H1 (cell line): Measurements from ENCODE around the gene EPX. TPM values are rescaled to one million over a fixed set of nuclear protein-coding genes. Genes with fewer than 3 reads are reported as not detected.

Experiments used
- CTCF ChIA-PET: fragments of 300-600 bp; sonication (Branson Sonifier 250); formaldehyde crosslinking; loops from one replicate; lab custom pipeline; 2021; ENCODE audit not compliant: partially characterized antibody; lab: Charles Lee
- POLR2A ChIA-PET: fragments of 300-600 bp; sonication (Branson Sonifier 250); formaldehyde crosslinking; loops from one replicate; lab custom pipeline; 2021; ENCODE audit warnings: inconsistent platforms; ENCODE audit not compliant: partially characterized antibody; lab: Charles Lee
- DNase-seq, 2 experiments: peaks; one replicate each; pipeline versions ENCODE4 v3.0.0 to v3.0.0-alpha.2; 2010 to 2022; ENCODE audit warnings: low spot score in 2 of 2, low read depth in 1 of 2, mixed read lengths in 1 of 2
- FAIRE-seq: peaks from 2 replicates; lab custom pipeline; 2011; peaks lifted over from hg19 to GRCh38; lab: Jason Lieb, UNC
- H2AFZ ChIP-seq: 2 replicates; pipeline ENCODE4 v1.8.1; 2012; ENCODE audit warnings: low read length, inconsistent platforms
- H2AK5ac ChIP-seq: 2 replicates; pipeline ENCODE4 v1.6.1; 2013; ENCODE audit warnings: low read depth, low read length
- H2BK120ac ChIP-seq: replicated peaks from 2 replicates; pipeline ENCODE3; 2013; ENCODE audit warnings: low read depth, low read length, inconsistent platforms
- H2BK12ac ChIP-seq: 2 replicates; pipeline ENCODE4 v1.6.1; 2013; ENCODE audit warnings: low read depth, low read length
- H2BK15ac ChIP-seq: 2 replicates; pipeline ENCODE4 v1.6.1; 2013; ENCODE audit warnings: low read length
- H2BK20ac ChIP-seq: 2 replicates; pipeline ENCODE4 v1.6.1; 2013; ENCODE audit warnings: low read length
- H2BK5ac ChIP-seq: 2 replicates; pipeline ENCODE4 v1.6.1; 2013; ENCODE audit warnings: low read depth, low read length
- H3K14ac ChIP-seq: 2 replicates; pipeline ENCODE4 v1.6.1; 2013; ENCODE audit warnings: inconsistent platforms; ENCODE audit not compliant: insufficient read length
- H3K18ac ChIP-seq: 2 replicates; pipeline ENCODE4 v1.6.1; 2013; ENCODE audit warnings: low read length; ENCODE audit errors: extremely low read depth
- H3K23ac ChIP-seq: 2 replicates; pipeline ENCODE4 v1.6.1; 2013; ENCODE audit warnings: inconsistent platforms; ENCODE audit not compliant: insufficient read length
- H3K23me2 ChIP-seq: 2 replicates; pipeline ENCODE4 v1.6.1; 2013; ENCODE audit warnings: low read depth, low read length
- H3K27ac ChIP-seq: 2 replicates; pipeline ENCODE4 v1.6.1; 2011; ENCODE audit warnings: low read depth, low read length, inconsistent platforms
- H3K27me3 ChIP-seq, 4 experiments: replicated peaks in 1 of 4; 1 replicate in 1 of 4; 2 replicates in 3 of 4; pipeline versions ENCODE4 v1.6.1 to v1.8.1; 2011 to 2013; ENCODE audit warnings: low read length in 3 of 4, mild to moderate bottlenecking in 3 of 4, inconsistent platforms in 2 of 4, mixed read lengths in 2 of 4, moderate library complexity in 1 of 4; ENCODE audit not compliant: control insufficient read depth in 3 of 4, insufficient read depth in 3 of 4; ENCODE audit errors: extremely low read depth in 1 of 4
- H3K36me3 ChIP-seq, 4 experiments: 2 replicates each; pipeline versions ENCODE4 v1.6.1 to v1.8.1; 2011 to 2013; ENCODE audit warnings: mild to moderate bottlenecking in 4 of 4, low read length in 3 of 4, moderate library complexity in 2 of 4, control low read depth in 1 of 4, inconsistent platforms in 1 of 4; ENCODE audit not compliant: insufficient read depth in 4 of 4, control insufficient read depth in 2 of 4
- H3K4ac ChIP-seq: replicated peaks from 2 replicates; pipeline ENCODE3; 2013; ENCODE audit warnings: low read length, low read depth, mixed read lengths, inconsistent platforms; ENCODE audit not compliant: insufficient read length
- H3K4me1 ChIP-seq, 4 experiments: replicated peaks in 1 of 4; 1 replicate in 1 of 4; 2 replicates in 3 of 4; pipeline versions ENCODE4 v1.6.1 to v1.8.1; 2011 to 2013; ENCODE audit warnings: low read length in 3 of 4, inconsistent platforms in 2 of 4, mixed read lengths in 1 of 4; ENCODE audit not compliant: insufficient read depth in 4 of 4, control insufficient read depth in 3 of 4
- H3K4me2 ChIP-seq, 2 experiments: 2 replicates each; pipeline versions ENCODE4 v1.6.1 to v1.8.1; 2011 to 2013; ENCODE audit warnings: low read depth in 2 of 2, low read length in 2 of 2, control low read depth in 1 of 2, inconsistent platforms in 1 of 2, mild to moderate bottlenecking in 1 of 2; ENCODE audit not compliant: insufficient read depth in 1 of 2
- H3K4me3 ChIP-seq, 4 experiments: fragments of 200-600, 300-600 bp in 1 of 4; sonication (generic), shearing (Covaris generic), sonication (Bioruptor Twin) in 1 of 4; 2 replicates each; pipeline versions ENCODE4 v1.5.1 to v1.8.1; 2011 to 2016; ENCODE audit warnings: low read length in 4 of 4, low read depth in 3 of 4, control low read depth in 2 of 4, inconsistent platforms in 2 of 4, mild to moderate bottlenecking in 2 of 4, mixed read lengths in 1 of 4, moderate library complexity in 1 of 4; ENCODE audit not compliant: insufficient read depth in 2 of 4; ENCODE audit errors: extremely low read depth in 1 of 4
- H3K56ac ChIP-seq: replicated peaks from 2 replicates; pipeline ENCODE3; 2013; ENCODE audit warnings: low read depth, mild to moderate bottlenecking, mixed read lengths, low read length, inconsistent platforms; ENCODE audit not compliant: insufficient read length
- H3K79me1 ChIP-seq: 2 replicates; pipeline ENCODE4 v1.6.1; 2013; ENCODE audit warnings: low read depth, low read length, control low read depth
- H3K79me2 ChIP-seq, 2 experiments: 2 replicates each; pipeline versions ENCODE4 v1.6.1 to v1.8.1; 2012 to 2013; ENCODE audit warnings: low read length in 2 of 2, mild to moderate bottlenecking in 2 of 2, inconsistent platforms in 1 of 2; ENCODE audit not compliant: insufficient read depth in 2 of 2, control insufficient read depth in 1 of 2
- H3K9ac ChIP-seq, 4 experiments: replicated peaks in 1 of 4; 1 replicate in 1 of 4; 2 replicates in 3 of 4; pipeline versions ENCODE4 v1.6.1 to v1.8.1; 2011 to 2013; ENCODE audit warnings: low read depth in 3 of 4, low read length in 3 of 4, control low read depth in 2 of 4, mild to moderate bottlenecking in 2 of 4, moderate library complexity in 2 of 4, inconsistent platforms in 1 of 4; ENCODE audit errors: extremely low read depth in 1 of 4
- H3K9me3 ChIP-seq, 2 experiments: 2 replicates each; pipeline versions ENCODE4 v1.6.1 to v1.8.1; 2012 to 2013; ENCODE audit warnings: mild to moderate bottlenecking in 2 of 2, moderate library complexity in 2 of 2, control low read depth in 1 of 2, inconsistent platforms in 1 of 2, low read depth in 1 of 2, low read length in 1 of 2, mixed read lengths in 1 of 2; ENCODE audit not compliant: insufficient read depth in 2 of 2
- H4K20me1 ChIP-seq, 2 experiments: replicated peaks in 1 of 2; 2 replicates each; pipeline versions ENCODE3 to v1.8.1; 2011 to 2013; ENCODE audit warnings: inconsistent platforms in 2 of 2, low read length in 2 of 2, mild to moderate bottlenecking in 1 of 2; ENCODE audit not compliant: insufficient read depth in 2 of 2, control insufficient read depth in 1 of 2
- H4K5ac ChIP-seq: 2 replicates; pipeline ENCODE4 v1.6.1; 2013; ENCODE audit warnings: low read length, low read depth, mixed read lengths, inconsistent platforms; ENCODE audit not compliant: insufficient read length
- H4K8ac ChIP-seq: 2 replicates; pipeline ENCODE4 v1.8.0; 2013; ENCODE audit warnings: mild to moderate bottlenecking, moderate library complexity, low read length, inconsistent platforms; ENCODE audit not compliant: insufficient read depth; ENCODE audit errors: extremely low read depth
- H4K91ac ChIP-seq: replicated peaks from 2 replicates; pipeline ENCODE3; 2013; ENCODE audit warnings: low read length, mixed read lengths, inconsistent platforms; ENCODE audit not compliant: insufficient read length
- JUN ChIP-seq: IDR thresholded peaks from 2 replicates; pipeline ENCODE4 v1.6.1; 2011; ENCODE audit warnings: low read depth, mild to moderate bottlenecking, improper control_type of control experiment, low read length
- WGBS, 2 experiments: shearing (Covaris generic) in 1 of 2; methylation state at CpG; one replicate each; pipeline versions ENCODE4 v1.1.6 to v1.1.7; 2013 to 2015; ENCODE audit warnings: low lambda C conversion rate in 2 of 2, mixed read lengths in 2 of 2, inconsistent platforms in 1 of 2, low coverage in 1 of 2, missing lambda C conversion rate in 1 of 2; ENCODE audit not compliant: insufficient replicate concordance in 2 of 2, insufficient coverage in 1 of 2, insufficient read length in 1 of 2; ENCODE audit errors: extremely low coverage in 1 of 2, missing lambda C conversion rate in 1 of 2; 5-methylcytosine and 5-hydroxymethylcytosine counted together
- polyA plus RNA-seq, 7 experiments: library from polyadenylated mRNA; depleted of rRNA in 3 of 7; stranded (reverse) in 5 of 7; unstranded in 2 of 7; fragments of >200 nt in 5 of 7; fragments of 200-250 nt in 2 of 7; gene quantifications; 1 replicate in 5 of 7; 2 replicates in 1 of 7; 4 replicates in 1 of 7; pipeline versions ENCODE4 v1.2.1 to v1.2.3, GENCODE V29; 2011 to 2013; ENCODE audit warnings: missing spikeins in 2 of 7, mixed read lengths in 2 of 7
- total RNA-seq: library from RNA; stranded (reverse); fragmentation: NEBNext Ultra II Directional; extraction: Animal tissue kit (Norgen Biotek cat#: 25700); gene quantifications from 2 replicates; pipeline ENCODE4 v1.2.1, GENCODE V29; 2021

The EPX gene
- total and polyA plus RNA-seq, 2 of the 8 experiments (the other 6 are each of a cell fraction or from before 2014, with no cell fraction given), result not detected

DNA sequence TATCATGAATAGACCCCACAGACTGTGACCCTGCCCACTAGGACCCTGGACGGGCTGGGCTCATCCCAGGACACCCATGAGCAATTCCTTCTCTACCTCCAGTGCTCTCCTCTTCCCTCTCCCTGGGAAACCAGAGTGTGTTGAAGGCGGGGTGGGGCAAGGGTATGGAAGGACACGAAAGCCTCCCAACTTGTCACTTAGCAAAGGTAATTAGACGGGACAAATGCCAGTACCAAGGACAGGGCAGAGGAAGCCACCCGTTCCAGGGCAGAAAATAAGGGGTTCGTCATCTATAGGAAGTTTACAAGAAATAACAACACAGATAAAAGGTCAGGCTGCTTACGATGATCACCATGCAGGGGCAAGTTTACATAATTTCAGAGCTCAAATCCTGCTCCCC, 4.9 kb upstream of the EPX start:
- Histone ChIP-seq H3K56ac (no peak overlapping the region), H3K9me3 (no peaks in the 10 kb centered on the region)
- no peak for TF ChIP-seq JUN
- TF ChIP-seq, all 59 proteins: peak for 0
- no peak for DNase-seq
- H2BK5ac ChIP-seq, result no peak overlapping the region
- no peak overlapping the region for H2BK15ac ChIP-seq
- H4K5ac ChIP-seq, result no peak overlapping the region
- H3K4me1 ChIP-seq, result peaks cover 0 to 7% (median 2%) of the 10 kb centered on the region in 4 experiments; a peak in 4 of 7 replicates
- no peak overlapping the region for H2BK120ac ChIP-seq
- no peak overlapping the region for H2BK20ac ChIP-seq
- no peak overlapping the region for H4K8ac ChIP-seq
- H2BK12ac ChIP-seq, result no peak overlapping the region
- H2AFZ ChIP-seq, result no peak overlapping the region
- no peaks in the 10 kb centered on the region for H3K79me2 ChIP-seq
- ChIA-PET CTCF (interaction anchor here (1.0 kb wide), 1 partner anchor 13 kb away, joined by 5 read pairs; no protein-coding TSS in a partner anchor), POLR2A (interaction anchor here (1.3 kb wide), 1 partner anchor 12 kb away, joined by 3 read pairs; no protein-coding TSS in a partner anchor)
- FAIRE-seq, result no peak
- H3K27ac ChIP-seq, result no peak overlapping the region
- no peak overlapping the region for H3K4ac ChIP-seq
- H3K23me2 ChIP-seq, result no peaks in the 10 kb centered on the region; the same call in 1 of the 2 replicates
- H4K91ac ChIP-seq, result no peak overlapping the region
- H3K79me1 ChIP-seq, result no peaks in the 10 kb centered on the region
- no peak overlapping the region for H2AK5ac ChIP-seq
- no peak overlapping the region for H3K9ac ChIP-seq
- no peak overlapping the region for H3K18ac ChIP-seq
- H3K4me3 ChIP-seq, result no peak overlapping the region
- H4K20me1 ChIP-seq, result no peaks in the 10 kb centered on the region
- H3K36me3 ChIP-seq, result no peaks in the 10 kb centered on the region
- no peak overlapping the region for H3K23ac ChIP-seq
- H3K14ac ChIP-seq, result no peak overlapping the region
- no peaks in the 10 kb centered on the region for H3K27me3 ChIP-seq
- WGBS, 2 experiments, result 74% methylated on average over 7 of the region's 7 CpGs; no CpG with 5 or more reads in 1 of the 2 experiments
- no peak overlapping the region for H3K4me2 ChIP-seq
